H9 (cell line): ENCODE measurements around the gene NCKAP5. TPM values are rescaled to one million over a fixed set of nuclear protein-coding genes. Genes with fewer than 3 reads are reported as not detected.

ENCODE experiments used
- DNase-seq: peaks from one replicate; pipeline ENCODE4 v3.0.0-alpha.2; 2017
- H2AFZ ChIP-seq: one replicate; pipeline ENCODE4 v1.6.1; 2013; ENCODE audit warnings: mild to moderate bottlenecking, low read length, control low read depth, moderate library complexity
- H2AK5ac ChIP-seq: 2 replicates; pipeline ENCODE4 v1.6.1; 2013; ENCODE audit warnings: low read length, control low read depth, mixed read lengths; ENCODE audit not compliant: insufficient read length
- H2BK120ac ChIP-seq: one replicate; pipeline ENCODE4 v1.6.1; 2013; ENCODE audit warnings: low read depth, mild to moderate bottlenecking, low read length, control low read depth, inconsistent platforms; ENCODE audit not compliant: poor library complexity, severe bottlenecking
- H2BK12ac ChIP-seq: 2 replicates; pipeline ENCODE4 v1.6.1; 2013; ENCODE audit warnings: low read length, control low read depth, mixed read lengths, low read depth; ENCODE audit not compliant: insufficient read length
- H2BK15ac ChIP-seq: 2 replicates; pipeline ENCODE4 v1.6.1; 2013; ENCODE audit warnings: low read depth, low read length, control low read depth
- H2BK20ac ChIP-seq: one replicate; pipeline ENCODE4 v1.6.1; 2013; ENCODE audit warnings: low read depth, mild to moderate bottlenecking, low read length, control low read depth, inconsistent platforms; ENCODE audit not compliant: poor library complexity, severe bottlenecking
- H2BK5ac ChIP-seq: 2 replicates; pipeline ENCODE4 v1.6.1; 2013; ENCODE audit warnings: low read length, control low read depth, mixed read lengths; ENCODE audit not compliant: insufficient read length
- H3K14ac ChIP-seq: 2 replicates; pipeline ENCODE4 v1.6.1; 2013; ENCODE audit warnings: low read length, control low read depth; ENCODE audit not compliant: insufficient read depth
- H3K18ac ChIP-seq: 2 replicates; pipeline ENCODE4 v1.6.1; 2013; ENCODE audit warnings: low read depth, mild to moderate bottlenecking, mixed read lengths, low read length, control low read depth; ENCODE audit not compliant: insufficient read length
- H3K23ac ChIP-seq: 2 replicates; pipeline ENCODE4 v1.6.1; 2013; ENCODE audit warnings: low read length, control low read depth, mixed read lengths, low read depth; ENCODE audit not compliant: insufficient read length
- H3K23me2 ChIP-seq: 2 replicates; pipeline ENCODE4 v1.6.1; 2013; ENCODE audit warnings: low read depth, mild to moderate bottlenecking, mixed read lengths, low read length, control low read depth; ENCODE audit not compliant: insufficient read length, poor library complexity, severe bottlenecking
- H3K27ac ChIP-seq: 2 replicates; pipeline ENCODE4 v1.5.1; 2013; ENCODE audit warnings: low read length, control low read depth, mixed read lengths, low read depth; ENCODE audit not compliant: insufficient read length
- H3K27me3 ChIP-seq: 2 replicates; pipeline ENCODE4 v1.6.1; 2013; ENCODE audit warnings: low read length, control low read depth, inconsistent platforms; ENCODE audit not compliant: insufficient read depth
- H3K4ac ChIP-seq: 2 replicates; pipeline ENCODE4 v1.6.1; 2013; ENCODE audit warnings: low read depth, mild to moderate bottlenecking, control low read depth, inconsistent platforms, low read length, moderate library complexity
- H3K4me1 ChIP-seq: 2 replicates; pipeline ENCODE4 v1.6.1; 2013; ENCODE audit warnings: low read length, control low read depth, inconsistent platforms; ENCODE audit not compliant: insufficient read depth
- H3K4me2 ChIP-seq: 2 replicates; pipeline ENCODE4 v1.6.1; 2013; ENCODE audit warnings: low read length, control low read depth, mixed read lengths; ENCODE audit not compliant: insufficient read length, insufficient read depth
- H3K56ac ChIP-seq: 2 replicates; pipeline ENCODE4 v1.6.1; 2013; ENCODE audit warnings: low read depth, mild to moderate bottlenecking, mixed read lengths, low read length, control low read depth; ENCODE audit not compliant: insufficient read length
- H3K79me1 ChIP-seq: 2 replicates; pipeline ENCODE4 v1.6.1; 2013; ENCODE audit warnings: low read depth, mild to moderate bottlenecking, moderate library complexity, low read length, control low read depth, inconsistent platforms; ENCODE audit not compliant: insufficient read depth, poor library complexity, severe bottlenecking
- H3K79me2 ChIP-seq: 2 replicates; pipeline ENCODE4 v1.6.1; 2013; ENCODE audit warnings: low read length, control low read depth, inconsistent platforms; ENCODE audit not compliant: insufficient read depth
- H3K9ac ChIP-seq: 2 replicates; pipeline ENCODE4 v1.6.1; 2013; ENCODE audit warnings: low read length, control low read depth, mixed read lengths; ENCODE audit not compliant: insufficient read length; ENCODE audit errors: extremely low read depth
- H3K9me3 ChIP-seq: one replicate; pipeline ENCODE4 v1.6.1; 2013; ENCODE audit warnings: low read depth, low read length, inconsistent platforms; ENCODE audit not compliant: control insufficient read depth
- H3T11ph ChIP-seq: one replicate; pipeline ENCODE4 v1.6.1; 2013; ENCODE audit warnings: mild to moderate bottlenecking, low read length, control low read depth, inconsistent platforms
- H4K20me1 ChIP-seq: one replicate; pipeline ENCODE4 v1.6.1; 2013; ENCODE audit not compliant: control insufficient read depth, insufficient read length, insufficient read depth
- H4K5ac ChIP-seq: 2 replicates; pipeline ENCODE4 v1.6.1; 2013; ENCODE audit warnings: low read depth, mild to moderate bottlenecking, mixed read lengths, low read length, control low read depth; ENCODE audit not compliant: insufficient read length
- H4K8ac ChIP-seq: replicated peaks from 2 replicates; pipeline ENCODE4 v1.6.1; 2013; ENCODE audit warnings: low read length, control low read depth, mixed read lengths, low read depth; ENCODE audit not compliant: insufficient read length
- H4K91ac ChIP-seq: 2 replicates; pipeline ENCODE4 v1.6.1; 2013; ENCODE audit warnings: low read depth, mild to moderate bottlenecking, moderate library complexity, mixed read lengths, low read length, control low read depth; ENCODE audit not compliant: insufficient read length
- H3K27ac Mint-ChIP-seq, 3 experiments: 2 replicates in 2 of 3; 3 replicates in 1 of 3; pipeline ENCODE4 v1.8.0; 2020 to 2021; ENCODE audit warnings: mixed read lengths in 3 of 3, mild to moderate bottlenecking in 1 of 3, moderate library complexity in 1 of 3
- H3K27me3 Mint-ChIP-seq: 2 replicates; pipeline ENCODE4 v1.8.0; 2021; ENCODE audit warnings: low read depth, mild to moderate bottlenecking, moderate library complexity, mixed read lengths
- H3K36me3 Mint-ChIP-seq, 3 experiments: 2 replicates in 2 of 3; 3 replicates in 1 of 3; pipeline ENCODE4 v1.8.0; 2020 to 2021; ENCODE audit warnings: low read depth in 3 of 3, mixed read lengths in 3 of 3; ENCODE audit not compliant: insufficient read depth in 1 of 3
- H3K4me1 Mint-ChIP-seq, 2 experiments: 2 replicates each; pipeline ENCODE4 v1.8.0; 2020; ENCODE audit warnings: mixed read lengths in 2 of 2
- H3K4me3 Mint-ChIP-seq, 2 experiments: 2 replicates in 1 of 2; 3 replicates in 1 of 2; pipeline ENCODE4 v1.8.0; 2020 to 2021; ENCODE audit warnings: mild to moderate bottlenecking in 2 of 2, mixed read lengths in 2 of 2, moderate library complexity in 1 of 2
- H3K9me3 Mint-ChIP-seq, 2 experiments: 2 replicates in 1 of 2; 3 replicates in 1 of 2; pipeline ENCODE4 v1.8.0; 2020; ENCODE audit warnings: mild to moderate bottlenecking in 2 of 2, mixed read lengths in 2 of 2, moderate library complexity in 1 of 2
- CTCF ChIP-seq: fragments of 200-600 bp; sonication (generic); conservative IDR thresholded peaks from 3 replicates; pipeline ENCODE4 v1.8.0; 2021; ENCODE audit warnings: antibody characterized with exemption, mild to moderate bottlenecking
- WGBS: extraction: QIAGEN DNeasy Blood & Tissue Kit; methylation state at CpG from one replicate; pipeline ENCODE4 v1.1.7; 2013; ENCODE audit warnings: missing lambda C conversion rate, low lambda C conversion rate, mixed read lengths; ENCODE audit not compliant: insufficient read length; ENCODE audit errors: extremely low coverage; 5-methylcytosine and 5-hydroxymethylcytosine counted together
- total RNA-seq: library from RNA; stranded (reverse); gene quantifications from 2 replicates; pipeline ENCODE4 v1.2.1, GENCODE V29; 2021

NCKAP5 gene
- total RNA-seq, 1 experiment from 2014 or later = 0.26 TPM

GRCh38 chr2:132731441-132731840 lies 836.8 kb downstream of the NCKAP5 start:
- H3K18ac ChIP-seq = no peak overlapping the region
- Mint-ChIP-seq H3K9me3 (no peaks in the 10 kb centered on the region), H3K27ac (no peak overlapping the region), H3K4me3 (no peak overlapping the region), H3K27me3 (no peaks in the 10 kb centered on the region; the same call in 1 of the 2 replicates), H3K4me1 (peaks cover 0 to 4% of the 10 kb centered on the region in 2 experiments; a peak in 1 of 4 replicates), H3K36me3 (no peaks in the 10 kb centered on the region)
- H4K91ac ChIP-seq = no peak overlapping the region
- H3K9ac ChIP-seq = no peak overlapping the region
- no peak overlapping the region for H3K14ac ChIP-seq
- DNase-seq = no peak
- H3K79me1 ChIP-seq = no peaks in the 10 kb centered on the region
- H2BK5ac ChIP-seq = no peak overlapping the region
- H3K4me1 ChIP-seq = no peaks in the 10 kb centered on the region; the same call in 1 of the 2 replicates
- H3K27ac ChIP-seq = no peak overlapping the region
- no peaks in the 10 kb centered on the region for H4K20me1 ChIP-seq
- no peak overlapping the region for H2BK20ac ChIP-seq
- H2AFZ ChIP-seq = no peak overlapping the region
- H2BK15ac ChIP-seq = no peak overlapping the region
- WGBS = no CpG with 5 or more reads among the region's 5 CpGs
- no peak overlapping the region for H3K4ac ChIP-seq
- no peaks in the 10 kb centered on the region for H3K23me2 ChIP-seq
- no peak for TF ChIP-seq CTCF
- no peak overlapping the region for H4K8ac ChIP-seq
- H3K4me2 ChIP-seq = no peak overlapping the region
- H4K5ac ChIP-seq = no peak overlapping the region
- H3T11ph ChIP-seq = no peak overlapping the region
- no peaks in the 10 kb centered on the region for H3K79me2 ChIP-seq
- no peak overlapping the region for H3K56ac ChIP-seq
- H3K27me3 ChIP-seq = no peaks in the 10 kb centered on the region
- H2BK120ac ChIP-seq = no peak overlapping the region
- no peaks in the 10 kb centered on the region for H3K9me3 ChIP-seq
- no peak overlapping the region for H3K23ac ChIP-seq
- no peak overlapping the region for H2BK12ac ChIP-seq
- H2AK5ac ChIP-seq = no peak overlapping the region
